Dendritic cell treated with granulocyte-macrophage colony-stimulating factor and Interleukin-4, amounts not matched to agents 40 ng/mL and 50 ng/mL, for 4 days (primary cell): ENCODE results near the gene P2RX4.
"Not testable (repeated sequence)": the region's sequence is repeated elsewhere in the genome, so short reads cannot be mapped to it uniquely, and the experiment has no call there.

Experiments used
- H3K27ac Mint-ChIP-seq: one replicate; pipeline ENCODE4 v1.8.0; 2022; ENCODE audit warnings: mild to moderate bottlenecking, mixed read lengths
- H3K27me3 Mint-ChIP-seq: one replicate; pipeline ENCODE4 v1.8.0; 2022; ENCODE audit warnings: mild to moderate bottlenecking, mixed read lengths
- H3K36me3 Mint-ChIP-seq: one replicate; pipeline ENCODE4 v1.8.0; 2022; ENCODE audit warnings: low read depth, mixed read lengths
- H3K4me1 Mint-ChIP-seq: one replicate; pipeline ENCODE4 v1.8.0; 2022; ENCODE audit warnings: low read depth, mixed read lengths
- H3K4me3 Mint-ChIP-seq: one replicate; pipeline ENCODE4 v1.8.0; 2022; ENCODE audit warnings: mild to moderate bottlenecking, moderate library complexity, mixed read lengths
- H3K9me3 Mint-ChIP-seq: one replicate; pipeline ENCODE4 v1.8.0; 2022; ENCODE audit warnings: mixed read lengths
- intact Hi-C: fragments of 100-400 bp; cut with micrococcal nuclease; formaldehyde crosslinking; loops from one replicate; pipeline ENCODE4 v1.15.0; 2022

Gene P2RX4

GRCh38 chr12:121274036-121274763 lies 64.3 kb downstream of the P2RX4 start:
- intact Hi-C loops: no loop called here
- Mint-ChIP-seq H3K36me3 (peaks cover 86% of the 10 kb centered on the region), H3K9me3 (no peaks in the 10 kb centered on the region), H3K4me1 (peaks cover 26% of the 10 kb centered on the region), H3K4me3 (no peak overlapping the region), H3K27me3 (no peaks in the 10 kb centered on the region), H3K27ac (no peak overlapping the region)

GRCh38 chr12:121277374-121277759 lies 67.4 kb downstream of the P2RX4 start:
- Mint-ChIP-seq H3K9me3 (no peaks in the 10 kb centered on the region), H3K36me3 (peaks cover 88% of the 10 kb centered on the region), H3K27me3 (no peaks in the 10 kb centered on the region), H3K27ac (peak overlapping the region; percentile 84), H3K4me3 (peak overlapping the region; percentile 52), H3K4me1 (peaks cover 50% of the 10 kb centered on the region)
- intact Hi-C loops: no loop called here

GRCh38 chr12:121278169-121279070 lies 68.5 kb downstream of the P2RX4 start:
- Mint-ChIP-seq H3K27ac (peak overlapping the region; percentile 84), H3K9me3 (no peaks in the 10 kb centered on the region), H3K27me3 (no peaks in the 10 kb centered on the region), H3K36me3 (peaks cover 87% of the 10 kb centered on the region), H3K4me3 (peak overlapping the region; percentile 9), H3K4me1 (peaks cover 55% of the 10 kb centered on the region)
- intact Hi-C loops: loop anchor here (1.0 kb wide), 1 partner anchor 18 kb away; the partner anchor contains the start of gene CAMKK2

GRCh38 chr12:121279071-121279375 lies 69.1 kb downstream of the P2RX4 start:
- no peaks in the 10 kb centered on the region for H3K27me3 Mint-ChIP-seq
- H3K9me3 Mint-ChIP-seq: no peaks in the 10 kb centered on the region
- peaks cover 55% of the 10 kb centered on the region for H3K4me1 Mint-ChIP-seq
- no peak overlapping the region for H3K4me3 Mint-ChIP-seq
- peaks cover 87% of the 10 kb centered on the region for H3K36me3 Mint-ChIP-seq
- intact Hi-C loops: no loop called here
- peak overlapping the region; percentile 84 for H3K27ac Mint-ChIP-seq

GRCh38 chr12:121279507-121279915 lies 69.6 kb downstream of the P2RX4 start:
- peaks cover 55% of the 10 kb centered on the region for H3K4me1 Mint-ChIP-seq
- H3K4me3 Mint-ChIP-seq: no peak overlapping the region
- intact Hi-C loops: no loop called here
- peaks cover 87% of the 10 kb centered on the region for H3K36me3 Mint-ChIP-seq
- H3K27me3 Mint-ChIP-seq: no peaks in the 10 kb centered on the region
- peak overlapping the region; percentile 84 for H3K27ac Mint-ChIP-seq
- H3K9me3 Mint-ChIP-seq: no peaks in the 10 kb centered on the region

- H3K9me3 Mint-ChIP-seq, H3K4me3 Mint-ChIP-seq, intact Hi-C loops, H3K27me3 Mint-ChIP-seq, H3K27ac Mint-ChIP-seq: not testable (repeated sequence)
- peaks cover 87% of the 10 kb centered on the region for H3K36me3 Mint-ChIP-seq
- H3K4me1 Mint-ChIP-seq: peaks cover 60% of the 10 kb centered on the region
These were observed 70.6 kb downstream of the P2RX4 start for GRCh38 chr12:121280531-121280930.

- H3K27me3 Mint-ChIP-seq, H3K4me3 Mint-ChIP-seq, intact Hi-C loops, H3K27ac Mint-ChIP-seq, H3K9me3 Mint-ChIP-seq: not testable (repeated sequence)
- H3K36me3 Mint-ChIP-seq: peaks cover 86% of the 10 kb centered on the region
- peaks cover 66% of the 10 kb centered on the region for H3K4me1 Mint-ChIP-seq
These were observed 71.2 kb downstream of the P2RX4 start for GRCh38 chr12:121281116-121281515.

GRCh38 chr12:121282072-121282742 lies 72.3 kb downstream of the P2RX4 start:
- intact Hi-C loops: no loop called here
- Mint-ChIP-seq H3K27ac (peak overlapping the region; percentile 6), H3K36me3 (peaks cover 82% of the 10 kb centered on the region), H3K27me3 (no peaks in the 10 kb centered on the region), H3K4me3 (no peak overlapping the region), H3K9me3 (no peaks in the 10 kb centered on the region), H3K4me1 (peaks cover 68% of the 10 kb centered on the region)

- H3K27ac Mint-ChIP-seq, H3K9me3 Mint-ChIP-seq, intact Hi-C loops, H3K27me3 Mint-ChIP-seq, H3K4me3 Mint-ChIP-seq: not testable (repeated sequence)
- Mint-ChIP-seq H3K36me3 (peaks cover 78% of the 10 kb centered on the region), H3K4me1 (peaks cover 69% of the 10 kb centered on the region)
These were observed 73.0 kb downstream of the P2RX4 start for GRCh38 chr12:121282910-121283309.

GRCh38 chr12:121283388-121283787 lies 73.5 kb downstream of the P2RX4 start:
- Mint-ChIP-seq H3K4me1 (peaks cover 69% of the 10 kb centered on the region), H3K27me3 (no peaks in the 10 kb centered on the region), H3K27ac (no peak overlapping the region), H3K9me3 (no peaks in the 10 kb centered on the region), H3K4me3 (no peak overlapping the region), H3K36me3 (peaks cover 73% of the 10 kb centered on the region)
- intact Hi-C loops: no loop called here
